Measurements from ENCODE around the gene ZBTB20.
"Not testable (repeated sequence)": the region's sequence is repeated elsewhere in the genome, so short reads cannot be mapped to it uniquely, and the experiment has no call there.

Gene ZBTB20

DNA sequence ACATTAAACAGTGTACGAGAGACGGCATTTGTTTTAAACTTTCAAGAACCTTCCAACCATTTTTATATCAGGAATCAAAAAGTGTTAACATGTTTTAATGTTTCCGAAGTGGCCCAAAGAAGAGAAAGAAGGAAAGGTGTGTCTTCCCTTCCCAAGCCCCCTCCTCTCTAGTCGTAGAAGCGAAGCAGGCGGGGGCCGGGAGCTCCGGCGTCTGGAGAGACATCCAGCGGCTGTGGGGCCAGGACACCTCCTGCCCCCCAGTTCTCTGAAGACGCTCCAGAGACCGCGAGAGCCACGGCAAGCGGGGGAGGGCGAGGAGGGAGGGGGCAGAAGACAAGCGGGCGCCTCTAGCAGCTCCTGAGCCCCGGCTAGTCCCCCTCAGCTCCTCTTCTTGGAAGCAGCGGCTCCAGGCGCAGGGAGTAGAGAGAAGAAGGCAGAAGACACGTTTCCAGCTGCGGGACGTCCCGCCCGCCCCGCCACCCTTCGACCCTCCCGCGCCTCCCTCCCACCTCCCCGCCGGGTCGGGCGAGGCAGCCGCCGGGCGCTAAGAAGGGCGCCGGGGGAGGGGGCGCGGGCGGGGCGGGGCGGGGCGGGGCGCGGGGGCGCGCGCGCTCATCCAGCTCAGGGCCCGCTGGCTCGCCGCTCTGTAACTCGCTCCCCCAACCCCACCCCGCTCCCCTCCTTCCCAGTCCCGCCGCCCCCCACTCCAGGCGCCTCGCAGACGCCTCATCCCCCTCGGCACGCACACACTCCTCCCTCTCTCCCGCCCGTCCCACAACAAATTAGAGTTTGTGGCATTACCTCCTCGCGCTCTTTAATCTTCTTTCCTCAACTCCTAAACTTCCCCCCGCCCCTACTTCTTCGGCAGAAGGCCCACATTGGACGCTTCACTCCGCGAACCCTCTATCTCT is at the start of gene ZBTB20:
TSS of gene ZBTB20 (minus strand) at position 871 of the 911 bp plus-strand sequence.
- peak within 1 kb of the TSS; percentile 95 for H3K27ac Mint-ChIP-seq
- ATAC-seq (ENCODE audit: low read depth): peak; percentile 19
- peaks cover 15% of the 10 kb centered on the region for H3K4me1 Mint-ChIP-seq
- no peaks in the 10 kb centered on the region for H3K27me3 Mint-ChIP-seq
- peak within 1 kb of the TSS; percentile 93 for H3K4me3 Mint-ChIP-seq
- peak; percentile 62 to 71 for DNase-seq (ENCODE audit: low spot score in 2 of 2)
- H3K36me3 Mint-ChIP-seq: peaks cover 17% of the 10 kb centered on the region
- H3K9me3 Mint-ChIP-seq: peaks cover 7% of the 10 kb centered on the region

DNA sequence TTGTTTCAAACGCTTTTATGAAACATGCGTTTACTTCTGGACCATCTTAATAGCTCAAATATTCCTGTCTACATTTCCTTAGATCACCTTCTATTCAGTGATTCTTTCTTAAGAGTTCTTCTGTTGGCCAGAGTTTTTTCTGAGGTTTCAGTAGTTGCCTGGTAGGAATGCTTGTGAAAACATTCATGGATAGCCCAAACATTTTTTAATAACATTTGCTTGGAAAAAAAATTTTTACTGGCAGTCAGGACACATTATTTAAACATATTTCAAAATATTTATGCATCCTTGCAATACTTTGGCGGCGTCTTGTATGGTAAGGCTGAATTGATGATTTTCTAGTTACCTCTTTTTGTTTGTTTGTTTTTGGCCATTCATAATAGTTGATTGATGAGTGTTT is 47.4 kb upstream of the ZBTB20 start:
- H3K36me3 Mint-ChIP-seq: peaks cover 13% of the 10 kb centered on the region
- H3K4me3 Mint-ChIP-seq: no peak overlapping the region
- DNase-seq (ENCODE audit: low spot score in 2 of 2): no peak
- no peaks in the 10 kb centered on the region for H3K27me3 Mint-ChIP-seq
- ATAC-seq (ENCODE audit: low read depth): no peak
- H3K9me3 Mint-ChIP-seq: peaks cover 10% of the 10 kb centered on the region
- no peaks in the 10 kb centered on the region for H3K4me1 Mint-ChIP-seq
- no peak overlapping the region for H3K27ac Mint-ChIP-seq

DNA sequence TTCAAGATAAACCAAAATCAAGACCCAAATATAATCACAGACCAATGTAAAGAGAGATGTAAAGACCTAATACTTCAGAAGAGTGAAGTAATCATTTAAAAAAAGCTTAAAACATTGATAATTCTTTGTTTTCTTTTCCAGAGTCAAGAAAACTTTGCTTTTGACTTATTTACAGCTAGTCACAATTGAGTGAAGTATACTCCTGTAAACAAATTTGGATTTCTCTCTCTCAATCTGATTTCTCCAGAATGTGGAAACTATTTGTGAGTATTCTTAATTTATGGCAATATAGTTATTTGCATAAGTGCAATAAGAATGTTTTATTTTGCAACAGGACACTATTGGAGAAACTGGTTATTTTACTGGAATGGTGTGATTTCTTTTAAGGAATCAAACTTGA is 43.7 kb upstream of the ZBTB20 start:
- H3K4me1 Mint-ChIP-seq: peaks cover 18% of the 10 kb centered on the region
- no peak overlapping the region for H3K27ac Mint-ChIP-seq
- ATAC-seq (ENCODE audit: low read depth) (no peak), DNase-seq (ENCODE audit: low spot score in 2 of 2) (no peak)
- no peak overlapping the region for H3K4me3 Mint-ChIP-seq
- peaks cover 8% of the 10 kb centered on the region for H3K36me3 Mint-ChIP-seq
- peaks cover 10% of the 10 kb centered on the region for H3K9me3 Mint-ChIP-seq
- H3K27me3 Mint-ChIP-seq: no peaks in the 10 kb centered on the region

DNA sequence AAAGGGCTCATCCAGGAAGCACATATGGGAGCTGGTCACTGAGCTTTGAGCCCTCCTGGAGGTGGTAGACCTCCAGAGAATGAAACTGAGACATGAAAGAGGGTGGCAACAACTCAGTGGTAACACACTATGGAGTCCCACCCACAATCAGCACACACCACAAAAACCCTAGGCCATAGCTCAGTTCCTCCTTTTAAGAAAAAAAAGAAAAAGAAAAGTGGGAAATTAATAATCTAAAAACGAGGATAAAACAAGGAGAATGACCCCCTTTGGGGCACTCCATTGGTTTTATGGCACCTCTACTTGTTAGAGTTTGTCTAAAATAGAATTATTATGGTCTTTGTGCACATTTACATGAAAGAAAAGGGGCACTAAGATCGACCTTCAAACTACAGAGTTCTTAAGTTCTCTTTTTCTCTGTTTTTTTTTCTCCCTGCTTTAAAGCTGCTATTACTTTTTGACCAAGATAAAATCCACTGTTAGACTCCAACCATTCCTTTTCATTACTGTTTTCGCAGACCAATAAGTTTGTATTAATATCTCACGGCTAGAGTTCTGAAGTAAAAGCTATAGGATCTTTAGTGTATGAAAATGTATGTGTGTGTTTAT is 40.2 kb upstream of the ZBTB20 start:
- Mint-ChIP-seq H3K36me3 (peaks cover 5% of the 10 kb centered on the region), H3K4me3 (peak overlapping the region; percentile 84), H3K4me1 (peaks cover 18% of the 10 kb centered on the region), H3K27me3 (no peaks in the 10 kb centered on the region), H3K27ac (peak overlapping the region; percentile 86), H3K9me3 (peaks cover 11% of the 10 kb centered on the region)
- DNase-seq (ENCODE audit: low spot score in 2 of 2): peak in 1 of 2 donors; percentile 35
- ATAC-seq (ENCODE audit: low read depth): peak; percentile 99

DNA sequence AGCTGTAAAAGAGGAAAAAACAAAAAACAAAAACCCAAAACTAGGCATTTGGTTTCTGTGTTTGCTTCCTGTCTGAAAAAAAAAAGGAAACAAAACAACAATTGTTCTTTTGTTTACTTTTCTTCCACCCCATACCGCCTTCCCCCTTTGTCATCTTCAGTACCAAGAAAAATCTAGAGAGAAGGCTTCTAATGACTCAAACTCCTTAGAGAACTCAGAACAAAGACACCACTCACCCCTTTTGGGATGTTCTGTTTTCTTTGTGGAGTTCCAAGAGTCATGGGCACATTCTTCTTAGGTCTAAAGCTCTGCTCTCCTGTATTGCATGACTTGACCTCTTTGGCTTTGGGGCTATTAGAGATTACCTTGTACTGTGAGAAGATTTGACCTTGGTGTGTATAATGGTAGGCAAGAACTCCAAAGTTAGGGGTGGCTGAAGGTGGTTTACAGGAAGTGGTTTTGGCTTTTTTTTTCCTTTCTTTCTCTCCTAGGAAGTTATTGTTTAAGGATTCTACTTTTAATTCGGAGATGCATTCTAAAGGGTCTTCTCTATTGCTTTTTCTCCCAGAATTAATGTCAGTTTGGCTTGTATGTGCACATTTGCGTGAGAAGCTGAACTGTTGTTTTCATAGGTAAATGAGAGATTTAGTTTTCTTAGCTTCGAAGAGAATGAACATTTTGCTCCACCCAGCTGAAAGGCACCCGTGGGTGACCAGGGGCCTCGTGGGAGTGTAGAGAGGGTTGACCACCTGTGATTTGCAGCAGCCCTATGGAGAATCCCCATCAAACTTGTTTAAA is 39.5 kb upstream of the ZBTB20 start:
- Mint-ChIP-seq H3K27me3 (no peaks in the 10 kb centered on the region), H3K4me1 (peaks cover 18% of the 10 kb centered on the region), H3K36me3 (peaks cover 3% of the 10 kb centered on the region), H3K27ac (peak overlapping the region; percentile 86), H3K4me3 (peak overlapping the region; percentile 84), H3K9me3 (peaks cover 9% of the 10 kb centered on the region)
- ATAC-seq (ENCODE audit: low read depth): peak; percentile 56
- DNase-seq (ENCODE audit: low spot score in 2 of 2): peak in 1 of 2 donors; percentile 24

DNA sequence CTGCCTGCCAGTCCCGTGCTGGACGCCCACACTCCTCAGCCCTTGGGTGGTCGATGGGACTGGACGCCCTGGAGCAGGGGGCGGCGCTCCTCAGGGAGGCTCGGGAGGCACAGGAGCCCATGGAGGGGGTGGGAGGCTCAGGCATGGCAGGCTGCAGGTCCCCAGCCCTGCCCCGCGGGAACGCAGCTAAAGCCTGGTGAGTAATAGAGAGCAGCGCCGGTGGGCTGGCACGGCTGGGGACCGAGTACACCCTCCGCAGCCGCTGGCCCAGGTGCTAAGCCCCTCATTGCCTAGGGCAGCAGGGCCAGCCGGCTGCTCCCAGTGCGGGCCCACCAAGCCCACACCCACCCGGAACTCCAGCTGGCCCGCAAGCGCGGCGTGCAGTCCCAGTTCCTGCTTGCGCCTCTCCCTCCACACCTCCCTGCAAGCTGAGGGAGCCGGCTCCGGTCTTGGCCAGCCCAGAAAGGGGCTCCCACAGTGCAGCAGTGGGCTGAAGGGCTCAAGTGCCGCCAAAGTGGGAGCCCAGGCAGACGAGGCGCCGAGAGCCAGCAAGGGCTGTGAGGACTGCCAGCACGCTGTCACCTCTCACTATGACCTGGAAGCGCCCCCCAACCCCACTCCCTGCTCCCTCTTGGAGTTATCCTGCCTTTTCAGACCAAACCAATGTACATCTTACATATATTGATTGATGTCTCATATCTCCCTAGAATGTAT is 37.9 kb upstream of the ZBTB20 start:
- not testable (repeated sequence) for ATAC-seq (ENCODE audit: low read depth); H3K9me3 Mint-ChIP-seq; DNase-seq (ENCODE audit: low spot score in 2 of 2); H3K27me3 Mint-ChIP-seq; H3K4me3 Mint-ChIP-seq; H3K36me3 Mint-ChIP-seq
- Mint-ChIP-seq H3K27ac (peak overlapping the region; percentile 86), H3K4me1 (peaks cover 18% of the 10 kb centered on the region)

DNA sequence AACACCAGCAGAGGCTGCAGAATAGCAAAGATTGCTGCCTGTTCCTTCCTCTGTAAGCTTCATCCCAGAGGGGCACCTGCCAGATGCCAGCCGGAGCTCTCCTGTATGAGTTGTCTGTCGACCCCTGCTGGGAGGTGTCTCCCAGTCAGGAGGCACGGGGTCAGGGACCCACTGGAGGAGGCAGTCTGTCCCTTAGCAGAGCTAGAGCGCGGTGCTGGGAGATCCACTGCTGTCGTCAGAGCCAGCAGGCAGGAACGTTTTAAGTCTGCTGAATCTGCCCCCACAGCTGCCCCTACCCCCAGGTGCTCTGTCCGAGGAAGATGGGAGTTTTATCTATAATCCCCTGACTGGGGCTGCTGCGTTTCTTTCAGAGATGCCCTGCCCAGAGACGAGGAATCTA is 31.8 kb upstream of the ZBTB20 start:
- not testable (repeated sequence) for H3K36me3 Mint-ChIP-seq; H3K27me3 Mint-ChIP-seq; H3K27ac Mint-ChIP-seq; ATAC-seq (ENCODE audit: low read depth); H3K9me3 Mint-ChIP-seq; H3K4me3 Mint-ChIP-seq; DNase-seq (ENCODE audit: low spot score in 2 of 2); H3K4me1 Mint-ChIP-seq

DNA sequence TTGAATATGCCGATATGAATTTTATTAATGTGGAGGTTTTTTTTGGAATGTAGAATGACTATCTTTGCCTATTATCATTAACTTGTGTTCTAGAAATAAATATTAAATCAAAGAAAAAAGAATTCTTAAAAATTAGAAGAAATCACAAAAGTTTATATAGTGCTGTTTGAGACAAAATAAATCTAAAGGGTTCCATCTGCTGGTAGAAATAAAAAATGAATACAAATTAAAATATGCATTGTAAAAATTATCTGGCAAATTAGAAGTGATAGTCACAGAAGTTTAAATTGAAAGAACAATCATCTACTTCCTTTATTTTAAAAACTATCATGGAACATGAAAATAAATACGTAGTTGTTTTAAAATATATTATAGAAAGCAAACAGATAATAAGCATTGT is 22.7 kb upstream of the ZBTB20 start:
- Mint-ChIP-seq H3K36me3 (no peaks in the 10 kb centered on the region), H3K4me3 (no peak overlapping the region), H3K9me3 (no peaks in the 10 kb centered on the region), H3K27ac (no peak overlapping the region), H3K27me3 (no peaks in the 10 kb centered on the region), H3K4me1 (peaks cover 6% of the 10 kb centered on the region)
- ATAC-seq (ENCODE audit: low read depth) (no peak), DNase-seq (ENCODE audit: low spot score in 2 of 2) (no peak)

DNA sequence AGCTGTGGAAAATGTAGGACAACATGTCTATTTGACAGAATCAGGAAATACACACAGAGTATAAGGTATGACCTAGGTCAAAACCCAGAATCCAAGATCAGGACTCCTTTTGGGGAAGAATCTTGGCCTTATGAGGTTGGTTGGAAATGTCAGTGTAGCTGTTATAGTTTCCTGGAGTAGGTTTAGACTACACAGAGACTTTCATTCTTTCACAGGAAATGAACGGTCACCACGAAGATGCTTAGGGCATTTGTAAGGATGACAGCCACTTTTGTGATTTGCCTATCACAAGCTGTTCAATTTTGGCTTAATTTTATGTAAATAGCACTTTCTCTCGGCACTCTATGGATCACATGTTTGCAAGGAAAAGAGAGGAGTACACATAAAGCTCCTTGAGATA is 18.6 kb upstream of the ZBTB20 start:
- Mint-ChIP-seq H3K27ac (peak overlapping the region; percentile 35), H3K36me3 (no peaks in the 10 kb centered on the region), H3K9me3 (no peaks in the 10 kb centered on the region), H3K27me3 (no peaks in the 10 kb centered on the region), H3K4me3 (no peak overlapping the region), H3K4me1 (peaks cover 10% of the 10 kb centered on the region)
- ATAC-seq (ENCODE audit: low read depth) (no peak), DNase-seq (ENCODE audit: low spot score in 2 of 2) (no peak)

DNA sequence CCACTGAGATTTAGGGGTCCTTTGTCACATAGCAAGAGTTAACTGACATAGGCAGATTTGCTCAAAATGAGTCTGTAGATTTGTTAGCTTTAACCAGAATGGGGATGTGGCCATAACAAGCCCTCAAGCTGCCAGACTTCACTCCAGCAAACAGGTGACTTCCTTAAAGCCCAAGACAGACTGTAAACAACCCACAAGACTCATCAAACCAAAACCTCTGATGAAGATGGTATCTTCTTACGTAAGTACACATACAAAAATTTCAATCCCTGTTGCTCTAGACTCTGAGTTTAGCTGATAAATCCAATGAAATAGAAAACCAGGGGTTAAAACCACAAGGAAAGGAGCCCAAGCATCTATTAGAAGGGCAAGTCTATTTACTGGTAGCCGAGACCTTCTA is 18.2 kb upstream of the ZBTB20 start:
- Mint-ChIP-seq H3K4me1 (peaks cover 12% of the 10 kb centered on the region), H3K36me3 (no peaks in the 10 kb centered on the region), H3K27me3 (no peaks in the 10 kb centered on the region), H3K4me3 (no peak overlapping the region), H3K9me3 (no peaks in the 10 kb centered on the region), H3K27ac (peak overlapping the region; percentile 35)
- ATAC-seq (ENCODE audit: low read depth): peak; percentile 89
- no peak for DNase-seq (ENCODE audit: low spot score in 2 of 2)

DNA sequence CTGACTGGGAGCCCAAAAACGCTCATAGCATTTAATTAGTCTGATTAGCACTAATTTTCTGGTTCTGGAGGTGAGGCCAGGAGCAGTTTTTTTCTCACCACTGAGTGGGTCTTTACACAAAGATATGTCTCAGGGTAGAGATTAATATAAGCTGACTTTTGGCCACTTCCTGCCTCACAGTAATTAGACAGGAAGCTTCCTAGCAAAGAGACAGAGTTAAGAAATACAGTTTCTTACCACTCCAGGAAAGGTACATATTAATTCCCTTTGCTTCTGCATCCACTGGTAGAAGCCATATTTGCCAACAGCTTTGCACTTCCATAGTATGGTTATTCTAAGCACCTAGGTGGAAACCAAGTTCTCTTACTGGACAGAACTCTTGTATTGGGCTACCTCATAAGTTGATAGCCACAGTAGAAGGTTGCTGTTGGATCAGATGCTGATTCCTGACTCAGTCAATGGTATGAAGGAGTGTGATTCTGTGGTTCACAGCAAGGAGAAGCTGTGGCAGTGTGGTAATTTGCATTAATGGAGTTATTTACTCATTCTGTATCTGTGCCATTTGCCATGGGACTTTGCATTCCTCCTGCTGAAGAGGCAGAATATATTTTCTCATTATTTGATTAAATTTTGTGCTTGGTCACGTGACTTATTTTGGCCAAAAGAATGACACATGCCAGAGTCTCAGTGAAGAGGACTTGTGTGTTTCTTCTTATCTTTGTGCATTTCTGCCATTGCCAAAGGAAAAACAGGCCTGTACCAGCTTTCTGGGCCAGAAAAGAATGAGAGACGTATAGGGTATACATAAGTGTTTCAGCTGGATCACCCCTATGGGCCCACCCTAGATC is 17.5 kb upstream of the ZBTB20 start:
- no peak overlapping the region for H3K27ac Mint-ChIP-seq
- DNase-seq (ENCODE audit: low spot score in 2 of 2): no peak
- no peaks in the 10 kb centered on the region for H3K36me3 Mint-ChIP-seq
- H3K9me3 Mint-ChIP-seq: no peaks in the 10 kb centered on the region
- ATAC-seq (ENCODE audit: low read depth): no peak
- no peak overlapping the region for H3K4me3 Mint-ChIP-seq
- H3K4me1 Mint-ChIP-seq: peaks cover 12% of the 10 kb centered on the region
- H3K27me3 Mint-ChIP-seq: no peaks in the 10 kb centered on the region

DNA sequence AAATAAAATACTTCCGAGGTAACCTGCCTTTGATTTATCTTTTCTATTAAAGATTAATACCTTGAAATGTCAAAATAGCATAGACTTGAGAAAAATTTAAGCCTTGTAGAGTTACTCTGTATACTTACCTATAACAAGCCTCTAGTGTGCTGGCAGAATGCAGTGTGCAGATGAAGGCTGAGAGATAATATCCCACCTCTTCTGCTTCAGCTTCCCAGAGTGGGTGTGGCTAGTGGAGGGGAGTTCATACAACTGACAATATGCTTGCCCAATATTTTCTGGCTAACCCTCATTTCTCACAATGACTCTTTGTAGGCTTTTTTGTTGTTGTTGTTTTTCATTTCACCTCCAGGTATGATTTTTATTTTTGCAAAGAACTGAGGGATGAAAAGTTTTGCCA is 15.7 kb upstream of the ZBTB20 start:
- Mint-ChIP-seq H3K27ac (no peak overlapping the region), H3K4me3 (no peak overlapping the region), H3K4me1 (peaks cover 12% of the 10 kb centered on the region), H3K27me3 (no peaks in the 10 kb centered on the region), H3K9me3 (no peaks in the 10 kb centered on the region), H3K36me3 (no peaks in the 10 kb centered on the region)
- ATAC-seq (ENCODE audit: low read depth) (no peak), DNase-seq (ENCODE audit: low spot score in 2 of 2) (no peak)

DNA sequence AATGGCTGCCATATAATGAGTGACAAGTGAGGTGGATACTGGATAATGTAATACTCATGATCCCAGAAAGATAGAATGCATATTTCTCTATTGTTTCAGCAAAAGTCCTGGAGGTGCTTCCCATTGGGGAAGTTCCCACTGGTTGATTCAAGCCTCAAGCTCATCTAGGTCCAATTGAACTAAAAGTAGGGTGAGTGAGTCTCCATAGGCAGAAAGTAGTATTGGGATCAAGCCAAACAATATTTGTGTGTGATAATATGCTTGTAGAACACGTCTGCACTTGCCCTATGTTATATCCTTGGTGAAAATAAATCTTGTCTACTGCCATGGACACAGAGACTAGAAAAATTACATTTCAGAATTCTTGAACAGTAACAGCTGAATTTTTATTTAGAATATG is 14.8 kb upstream of the ZBTB20 start:
- H3K4me1 Mint-ChIP-seq: peaks cover 12% of the 10 kb centered on the region
- no peaks in the 10 kb centered on the region for H3K9me3 Mint-ChIP-seq
- no peaks in the 10 kb centered on the region for H3K27me3 Mint-ChIP-seq
- H3K36me3 Mint-ChIP-seq: peaks cover 3% of the 10 kb centered on the region
- no peak for ATAC-seq (ENCODE audit: low read depth)
- H3K4me3 Mint-ChIP-seq: no peak overlapping the region
- no peak overlapping the region for H3K27ac Mint-ChIP-seq
- DNase-seq (ENCODE audit: low spot score in 2 of 2): no peak
